Suprapubic skin (tissue), 3 donors: ENCODE data around the gene PDE7B.

Source experiments
- CTCF ChIP-seq, 2 donors: fragments of 200-600 bp in 1 of 2; fragments of 450-650 bp in 1 of 2; sonication (generic) in 1 of 2; IDR thresholded peaks; one replicate each; pipeline ENCODE4 v1.5.1; 2016 to 2019; ENCODE audit warnings: antibody characterized with exemption in 2 of 2, mild to moderate bottlenecking in 1 of 2, moderate library complexity in 1 of 2
- POLR2A ChIP-seq, 2 donors: fragments of 450-650 bp; IDR thresholded peaks; one replicate each; pipeline ENCODE4 v1.6.1; 2017; ENCODE audit warnings: antibody characterized with exemption in 2 of 2, mild to moderate bottlenecking in 2 of 2, moderate library complexity in 2 of 2

- TF ChIP-seq CTCF (IDR thresholded peaks at IDR 0.05) (no peak), POLR2A (IDR thresholded peaks at IDR 0.05) (no peak)
Observed at GRCh38 chr6:135876058-135876457, 24.6 kb downstream of the PDE7B start.
